ENCODE data around the gene OR9A2.

OR9A2 gene

DNA sequence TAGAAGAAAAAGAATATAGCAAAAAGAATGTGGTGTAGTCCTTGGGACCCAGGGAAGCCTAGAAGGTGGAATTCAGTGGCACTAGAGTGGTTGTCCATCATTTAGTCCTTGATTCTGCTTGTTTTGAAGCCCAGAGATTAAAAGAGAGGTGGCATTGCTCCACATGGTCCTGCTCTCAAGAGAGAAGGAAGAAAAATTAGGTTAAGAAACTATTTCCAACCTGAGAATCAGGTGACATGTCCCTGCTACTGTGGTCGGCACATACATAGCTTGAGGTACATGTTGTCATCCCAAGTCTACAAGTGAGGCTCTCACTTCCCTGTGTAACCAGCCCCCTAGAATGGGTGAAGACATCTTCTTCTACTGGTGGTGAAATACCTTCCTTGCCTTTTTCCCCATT, at the start of gene OR9A2:
Gene OR9A2, minus strand, starts transcription at position 101 of the 400 bp plus-strand sequence. Its CDS starts 0 bp downstream, at position 101.
- in situ Hi-C loops (cut with MboI; ENCODE audit: low sequenced_read_pairs): no loop called here

- in situ Hi-C loops (cut with MboI; ENCODE audit: low sequenced_read_pairs): no loop called here
These were observed 47.2 kb upstream of the OR9A2 start for GRCh38 chr7:143074141-143074540.

DNA sequence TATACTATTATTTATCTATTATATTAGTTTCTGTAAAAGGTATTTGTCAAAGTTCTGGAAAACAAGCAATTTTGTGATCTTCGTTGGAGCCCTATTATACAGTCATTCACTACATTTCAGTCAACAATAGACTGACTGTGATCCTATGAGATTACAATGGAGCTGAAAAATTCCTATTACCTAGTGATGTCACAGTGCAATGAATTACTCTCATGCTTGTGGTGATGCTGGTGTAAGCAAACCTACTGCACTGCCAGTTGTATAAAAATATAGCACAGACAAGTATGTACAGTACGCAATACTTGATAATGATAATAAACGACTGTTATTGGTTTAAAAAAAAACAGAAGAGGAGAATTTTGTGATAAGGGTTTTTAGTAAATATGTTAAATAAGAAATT, 46.6 kb upstream of the OR9A2 start:
- in situ Hi-C loops (cut with MboI; ENCODE audit: low sequenced_read_pairs): no loop called here

DNA sequence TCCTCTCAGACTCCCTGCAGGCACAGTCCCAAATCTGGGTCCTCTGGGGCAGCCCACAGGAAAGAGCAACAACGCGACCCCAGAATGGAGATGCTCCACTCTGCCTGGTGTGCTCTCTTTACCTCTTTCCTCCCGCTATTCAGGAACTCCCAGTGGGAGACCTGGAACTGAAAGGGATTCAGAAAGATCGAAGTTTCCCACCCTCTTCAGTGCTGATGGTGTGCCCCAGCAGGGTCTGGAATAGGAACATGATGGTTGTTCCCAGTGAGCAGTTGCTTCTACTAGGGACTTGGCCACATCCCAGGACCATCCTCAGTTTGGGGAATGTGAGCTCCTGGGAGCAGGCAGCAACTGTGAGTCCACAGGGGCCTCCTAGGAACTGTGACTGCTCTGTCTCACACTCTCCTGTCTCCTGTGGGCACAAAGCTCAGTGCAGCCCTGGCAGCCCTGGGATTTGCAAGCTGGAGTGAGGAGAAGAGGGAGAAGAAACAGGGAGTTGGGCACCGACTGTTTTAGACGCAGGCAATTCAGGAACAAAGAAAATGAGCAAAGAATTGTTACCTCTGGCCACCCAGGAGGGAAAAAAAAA, 43.1 kb upstream of the OR9A2 start:
- in situ Hi-C loops (cut with MboI; ENCODE audit: low sequenced_read_pairs): no loop called here

GRCh38 chr7:143068446-143068845, 41.5 kb upstream of the OR9A2 start:
- in situ Hi-C loops (cut with MboI; ENCODE audit: low sequenced_read_pairs): no loop called here

GRCh38 chr7:143063741-143064140, 36.8 kb upstream of the OR9A2 start:
- in situ Hi-C loops (cut with MboI; ENCODE audit: low sequenced_read_pairs): no loop called here

DNA sequence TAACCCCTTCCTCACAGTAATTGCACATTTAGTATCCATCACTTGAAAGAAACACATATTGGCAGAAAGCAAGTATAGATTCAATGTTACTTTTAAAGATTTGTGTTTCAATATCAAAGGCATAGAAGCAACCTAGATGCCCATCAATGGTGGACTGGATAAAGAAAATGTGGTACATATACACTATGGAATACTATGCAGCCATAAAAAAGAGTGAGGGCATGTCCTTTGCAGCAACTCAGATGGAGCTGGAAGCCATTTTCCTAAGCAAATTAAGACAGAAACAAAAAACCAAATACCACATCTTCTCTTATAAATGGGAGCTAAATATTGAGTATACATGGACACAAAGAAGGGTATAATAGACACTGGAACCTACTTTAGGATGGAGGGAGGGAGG, 28.8 kb upstream of the OR9A2 start:
- in situ Hi-C loops (cut with MboI; ENCODE audit: low sequenced_read_pairs): no loop called here

- in situ Hi-C loops (cut with MboI; ENCODE audit: low sequenced_read_pairs): no loop called here
These were observed 27.7 kb upstream of the OR9A2 start for GRCh38 chr7:143054621-143055020.

GRCh38 chr7:143052041-143052440, 25.1 kb upstream of the OR9A2 start, which contains the start of gene OR6V1:
TSS of gene OR6V1 (plus strand) at chr7:143052341. CDS start at chr7:143052341, 0 bp downstream.
- in situ Hi-C loops (cut with MboI; ENCODE audit: low sequenced_read_pairs): no loop called here

- in situ Hi-C loops (cut with MboI; ENCODE audit: low sequenced_read_pairs): no loop called here
These were observed 24.0 kb upstream of the OR9A2 start for GRCh38 chr7:143050931-143051330.

DNA sequence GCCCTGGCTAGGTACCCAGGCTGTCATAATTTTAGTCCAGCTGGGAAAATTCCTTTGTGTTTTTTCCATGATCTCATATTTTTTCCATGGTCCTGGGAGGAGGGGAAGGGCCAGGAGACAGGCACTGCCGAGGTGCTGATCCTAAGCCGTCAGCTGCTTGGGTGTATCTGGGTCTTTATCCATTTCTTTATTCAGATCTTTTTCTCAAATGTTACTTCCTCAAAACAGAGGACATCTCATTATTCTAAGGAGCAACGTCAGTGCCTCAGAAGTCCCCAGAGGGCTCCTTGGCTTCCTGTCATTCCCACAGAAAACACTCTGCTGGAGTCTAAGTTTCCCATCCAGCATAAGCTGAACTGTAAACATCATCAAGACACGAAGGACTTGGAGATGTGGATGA, 22.4 kb upstream of the OR9A2 start:
- in situ Hi-C loops (cut with MboI; ENCODE audit: low sequenced_read_pairs): no loop called here

GRCh38 chr7:143048827-143049226, 21.9 kb upstream of the OR9A2 start:
- in situ Hi-C loops (cut with MboI; ENCODE audit: low sequenced_read_pairs): no loop called here

DNA sequence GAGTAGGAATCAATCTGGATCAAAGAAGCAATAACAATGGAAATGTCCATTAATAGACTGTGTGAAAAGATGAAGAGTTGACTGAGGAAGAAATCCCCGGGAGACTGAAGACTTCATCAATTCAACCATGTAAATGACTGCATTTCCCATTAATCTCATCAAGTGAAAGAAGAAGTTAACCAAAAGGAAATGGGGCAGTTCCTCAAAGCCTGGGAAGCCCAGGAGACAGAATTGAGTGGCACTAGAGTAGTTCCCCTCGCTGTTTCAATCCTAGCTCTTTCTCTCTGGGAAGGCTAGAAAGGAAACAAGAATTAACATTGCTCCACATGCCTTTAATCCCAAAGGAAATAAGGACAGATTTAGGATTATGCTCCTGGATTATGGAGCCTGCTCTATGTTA, 20.4 kb upstream of the OR9A2 start:
- in situ Hi-C loops (cut with MboI; ENCODE audit: low sequenced_read_pairs): no loop called here

- in situ Hi-C loops (cut with MboI; ENCODE audit: low sequenced_read_pairs): no loop called here
These were observed 19.5 kb upstream of the OR9A2 start for GRCh38 chr7:143046426-143046851.

DNA sequence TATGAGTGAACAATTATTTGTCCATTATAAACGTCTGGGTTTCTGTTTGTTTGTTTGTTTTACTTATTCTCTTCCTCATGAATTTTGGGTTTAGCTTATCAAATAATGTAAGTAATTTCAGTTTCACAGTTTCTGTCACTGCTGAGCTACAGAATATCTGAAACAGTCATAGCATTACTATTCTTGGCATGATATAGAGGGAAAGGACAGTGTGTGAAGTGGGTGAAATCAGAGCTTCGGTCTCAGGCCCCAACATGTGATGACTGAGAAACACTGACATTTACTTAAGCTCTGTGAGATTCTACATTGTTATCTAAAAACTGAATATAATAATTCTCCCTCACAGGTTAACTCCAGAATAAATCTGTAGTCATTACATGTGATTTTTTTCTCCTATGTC, 16.5 kb upstream of the OR9A2 start:
- in situ Hi-C loops (cut with MboI; ENCODE audit: low sequenced_read_pairs): no loop called here

GRCh38 chr7:143042790-143043271, 15.9 kb upstream of the OR9A2 start:
- in situ Hi-C loops (cut with MboI; ENCODE audit: low sequenced_read_pairs): no loop called here

- in situ Hi-C loops (cut with MboI; ENCODE audit: low sequenced_read_pairs): no loop called here
These were observed 15.3 kb upstream of the OR9A2 start for GRCh38 chr7:143042159-143042789.

GRCh38 chr7:143041346-143041745, 14.4 kb upstream of the OR9A2 start:
- in situ Hi-C loops (cut with MboI; ENCODE audit: low sequenced_read_pairs): no loop called here

DNA sequence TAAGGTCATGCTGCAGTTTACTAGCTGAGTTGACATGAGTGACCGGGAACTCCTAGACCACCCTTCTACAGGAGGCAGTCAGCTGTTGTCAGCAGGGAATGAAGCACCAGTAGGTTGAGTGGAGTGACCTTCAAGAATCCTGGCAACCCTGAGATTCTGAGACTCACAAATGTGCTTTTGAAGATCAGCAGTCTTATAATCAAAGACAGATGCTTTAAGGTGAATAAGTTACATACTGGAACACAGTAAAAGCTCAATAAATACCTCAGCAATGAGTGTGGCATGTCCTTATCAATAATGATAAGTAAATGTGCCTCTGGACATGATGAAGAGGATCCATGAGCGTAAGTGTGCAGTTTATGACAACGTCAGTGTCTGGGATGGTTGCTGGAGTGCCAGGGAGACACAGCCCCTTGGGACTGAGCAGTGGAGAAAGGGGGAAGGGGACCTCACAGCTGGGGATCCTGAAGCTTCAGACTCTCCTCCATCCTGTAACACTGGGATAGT, 13.3 kb upstream of the OR9A2 start:
- in situ Hi-C loops (cut with MboI; ENCODE audit: low sequenced_read_pairs): no loop called here

DNA sequence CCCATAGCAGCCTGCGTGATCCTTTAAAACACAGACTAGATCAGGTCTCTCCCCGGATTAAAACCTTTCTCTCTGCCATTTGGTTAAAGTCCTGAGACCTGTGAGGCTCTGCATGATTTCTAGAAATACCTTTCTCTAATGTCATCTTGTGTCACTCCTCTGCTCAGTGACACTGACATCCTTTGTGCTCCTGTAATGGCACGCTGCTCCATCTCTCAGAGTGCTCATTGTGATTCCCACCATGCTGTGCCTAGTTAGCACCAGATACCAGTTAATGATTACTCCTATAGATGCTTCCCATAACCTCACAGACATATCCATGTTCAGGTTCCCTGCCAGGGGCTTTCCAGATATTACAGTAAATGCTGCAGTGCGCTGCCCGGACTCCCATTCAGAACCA, 11.7 kb upstream of the OR9A2 start:
- in situ Hi-C loops (cut with MboI; ENCODE audit: low sequenced_read_pairs): no loop called here

DNA sequence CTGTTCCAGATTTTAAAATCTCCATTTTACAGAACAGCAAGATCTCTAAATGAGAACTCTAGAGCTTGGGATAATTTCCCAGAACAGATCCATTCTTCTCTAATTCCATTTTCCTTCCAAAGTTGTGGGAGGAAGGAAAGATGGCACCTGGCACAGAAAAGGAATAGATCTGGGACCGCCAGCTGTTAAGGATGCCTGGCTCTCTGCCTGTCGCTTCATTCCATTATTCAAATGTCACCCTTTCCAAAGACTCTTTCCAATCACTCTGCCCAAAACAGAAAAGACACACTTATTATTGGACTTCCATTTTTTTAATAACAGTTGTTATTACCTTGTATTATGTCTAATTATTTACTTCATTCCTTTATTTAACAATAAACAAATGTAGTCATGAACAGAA, 751 bp upstream of the OR9A2 start:
- in situ Hi-C loops (cut with MboI; ENCODE audit: low sequenced_read_pairs): no loop called here

GRCh38 chr7:143025371-143025770, 1.6 kb downstream of the OR9A2 start:
- in situ Hi-C loops (cut with MboI; ENCODE audit: low sequenced_read_pairs): no loop called here
